ENCODE results near the gene GPR153.
"Not testable (repeated sequence)": the region's sequence is repeated elsewhere in the genome, so short reads cannot be mapped to it uniquely, and the experiment has no call there.

Gene GPR153

DNA sequence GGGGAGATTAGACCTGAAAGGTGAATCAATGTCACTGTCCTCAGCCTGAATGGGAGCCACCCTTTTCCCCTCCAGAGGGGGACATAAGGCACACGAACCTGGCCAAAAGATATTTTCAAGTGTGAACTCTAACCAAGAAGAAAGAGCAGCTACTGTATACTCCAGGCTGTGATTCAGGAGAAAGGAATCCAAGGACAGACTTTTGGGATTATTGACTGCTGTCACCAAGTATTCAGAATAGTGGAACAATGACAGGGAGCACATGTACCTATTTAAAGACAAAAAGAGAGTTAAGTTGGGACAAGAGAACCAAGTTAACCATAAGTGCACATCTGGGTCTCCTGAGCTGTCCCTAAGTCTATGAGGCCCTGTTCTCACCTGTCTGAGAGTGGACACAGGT is 27.5 kb downstream of the GPR153 start:
- no peak for DNase-seq (ENCODE audit: low spot score)

DNA sequence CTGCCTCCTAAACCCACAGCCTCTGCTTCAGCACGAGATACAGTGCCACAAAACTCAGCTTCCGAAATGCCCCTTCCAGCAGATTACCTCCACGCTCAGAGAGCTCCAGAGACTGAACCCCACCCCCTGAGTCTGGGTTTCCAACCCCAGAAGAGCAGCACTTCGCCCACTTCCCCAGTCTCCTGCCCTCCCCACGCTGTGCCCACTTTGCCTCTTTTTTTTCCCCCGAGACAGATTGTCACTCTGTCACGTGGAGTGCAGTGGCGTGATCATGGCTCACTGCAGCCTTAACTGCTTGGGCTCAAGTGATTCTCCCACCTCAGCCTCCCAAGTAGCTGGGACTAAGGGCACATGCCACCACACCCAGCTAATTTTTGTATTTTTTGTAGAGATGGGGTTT is 35.2 kb downstream of the GPR153 start:
- no peak for DNase-seq (ENCODE audit: low spot score)

DNA sequence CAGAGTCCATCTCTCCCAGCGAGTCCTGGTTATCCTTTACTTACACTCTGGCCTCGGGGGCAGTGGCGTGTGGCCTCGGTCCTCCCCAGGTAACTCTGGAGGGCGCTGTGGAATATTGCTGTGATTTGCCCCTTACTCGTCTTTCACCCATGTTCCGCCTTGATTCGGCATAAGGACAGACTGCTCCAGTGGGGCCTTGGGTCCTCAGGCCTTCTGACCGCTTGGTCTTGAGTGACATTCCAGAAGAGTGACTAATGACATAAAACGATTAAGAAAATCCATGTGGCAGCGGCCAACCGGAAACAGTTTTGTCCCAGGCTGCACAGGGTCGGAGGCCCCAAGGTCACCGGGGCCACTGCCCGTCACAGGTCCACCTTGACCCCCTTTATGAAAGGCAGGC is 36.2 kb downstream of the GPR153 start:
- no peak for DNase-seq (ENCODE audit: low spot score)

DNA sequence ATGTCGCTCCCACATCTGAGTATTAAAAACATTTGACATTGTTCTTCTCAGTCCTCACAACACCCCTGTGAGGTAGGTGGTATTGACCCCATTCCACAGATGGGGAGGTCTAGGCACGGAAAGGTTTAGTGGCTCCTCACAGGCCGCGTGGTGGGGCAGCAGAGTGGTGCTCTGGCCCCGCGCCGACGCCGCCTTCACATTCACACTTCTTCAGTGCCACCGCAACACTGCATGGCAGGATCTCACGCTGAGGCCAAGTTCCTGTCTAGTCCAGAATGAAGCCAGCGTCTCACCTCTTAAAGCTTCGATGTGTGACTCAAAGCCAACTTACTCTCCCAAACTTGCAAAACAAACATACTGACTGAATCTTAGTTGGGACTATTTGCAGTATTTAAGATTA is 37.3 kb downstream of the GPR153 start:
- DNase-seq (ENCODE audit: low spot score), result no peak

DNA sequence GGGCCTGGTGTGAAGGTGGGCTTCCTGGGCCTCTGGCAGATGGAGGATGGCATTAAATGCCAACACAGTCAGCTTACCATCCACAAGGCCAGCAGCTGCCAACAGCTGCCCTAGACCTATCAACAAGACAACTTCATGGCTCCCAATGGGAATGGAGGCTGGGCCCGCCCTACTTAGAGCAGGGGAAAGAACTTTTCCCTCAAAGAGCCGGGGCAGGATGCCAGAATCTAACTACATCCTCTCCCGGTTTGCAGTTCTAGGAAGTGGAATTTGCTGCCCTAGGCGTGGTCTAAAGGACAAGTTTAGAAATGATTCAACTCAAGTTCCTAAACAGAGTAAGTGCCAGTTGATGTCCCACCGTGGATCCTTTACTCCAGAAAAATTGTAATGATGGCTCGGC is 38.3 kb downstream of the GPR153 start:
- no peak for DNase-seq (ENCODE audit: low spot score)

DNA sequence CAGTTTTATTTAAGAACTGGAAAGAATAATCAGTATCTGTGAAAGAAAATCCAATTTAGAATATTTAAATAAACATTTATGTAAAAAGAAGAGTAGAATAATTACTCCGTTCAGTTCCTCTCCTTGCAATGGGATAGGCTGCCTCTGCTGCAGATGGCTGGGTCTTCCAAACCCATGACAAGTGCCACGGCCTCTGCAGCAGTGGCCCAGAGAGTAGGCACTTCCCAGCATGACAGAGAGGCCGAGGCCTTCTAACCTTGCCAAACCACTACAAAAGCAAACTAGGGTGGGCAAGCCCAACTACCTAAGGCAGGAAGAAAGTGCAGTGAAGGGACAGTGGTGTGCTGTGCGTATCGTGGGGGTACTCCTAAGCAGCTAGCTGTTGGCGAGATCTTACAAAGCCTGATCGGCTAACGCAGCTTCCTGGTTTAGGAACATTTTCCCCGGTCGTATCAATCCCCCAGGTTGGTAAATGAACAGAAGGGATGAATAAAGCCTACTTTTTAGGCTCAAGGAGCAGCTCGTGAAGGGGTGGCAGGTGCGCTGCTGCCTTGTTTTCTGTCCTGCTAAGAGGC is 39.6 kb downstream of the GPR153 start:
- DNase-seq (ENCODE audit: low spot score), result no peak

DNA sequence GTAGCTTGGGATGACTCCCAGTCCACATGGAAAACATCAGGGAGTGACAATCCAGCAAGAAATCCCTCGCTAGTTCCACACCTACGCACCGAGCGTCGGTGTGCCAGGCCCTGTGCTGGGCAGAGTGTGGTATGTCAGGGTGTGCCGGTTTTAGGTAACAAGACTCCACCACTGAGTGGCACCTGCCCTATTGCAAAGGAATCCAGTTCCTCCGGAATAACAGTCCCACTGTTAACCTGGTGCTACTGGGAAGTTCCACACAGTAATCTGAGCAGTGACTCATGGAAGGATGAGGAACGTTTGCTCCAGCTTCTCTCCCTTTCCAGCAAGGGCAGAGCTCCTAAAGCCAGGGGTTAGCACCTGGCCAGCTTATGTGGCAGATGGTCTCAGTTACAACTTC is 40.7 kb downstream of the GPR153 start:
- no peak for DNase-seq (ENCODE audit: low spot score)

DNA sequence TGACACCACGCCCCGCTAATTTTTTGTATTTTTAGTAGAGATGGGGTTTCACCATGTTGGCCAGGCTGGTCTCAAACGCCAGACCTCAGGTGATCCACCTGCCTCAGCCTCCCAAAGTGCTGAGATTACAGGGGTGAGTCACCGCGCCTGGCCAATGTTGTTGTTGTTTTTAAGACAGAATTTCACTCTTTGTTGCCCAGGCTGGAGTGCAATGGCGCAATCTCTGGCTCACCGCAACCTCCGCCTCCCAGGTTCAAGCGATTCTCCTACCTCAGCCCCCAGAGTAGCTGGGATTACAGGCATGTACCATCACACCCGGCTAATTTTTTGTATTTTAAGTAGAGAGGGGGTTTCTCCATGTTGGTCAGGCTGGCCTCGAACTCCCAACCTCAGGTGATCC is 41.3 kb downstream of the GPR153 start:
- not testable (repeated sequence) for DNase-seq (ENCODE audit: low spot score)

DNA sequence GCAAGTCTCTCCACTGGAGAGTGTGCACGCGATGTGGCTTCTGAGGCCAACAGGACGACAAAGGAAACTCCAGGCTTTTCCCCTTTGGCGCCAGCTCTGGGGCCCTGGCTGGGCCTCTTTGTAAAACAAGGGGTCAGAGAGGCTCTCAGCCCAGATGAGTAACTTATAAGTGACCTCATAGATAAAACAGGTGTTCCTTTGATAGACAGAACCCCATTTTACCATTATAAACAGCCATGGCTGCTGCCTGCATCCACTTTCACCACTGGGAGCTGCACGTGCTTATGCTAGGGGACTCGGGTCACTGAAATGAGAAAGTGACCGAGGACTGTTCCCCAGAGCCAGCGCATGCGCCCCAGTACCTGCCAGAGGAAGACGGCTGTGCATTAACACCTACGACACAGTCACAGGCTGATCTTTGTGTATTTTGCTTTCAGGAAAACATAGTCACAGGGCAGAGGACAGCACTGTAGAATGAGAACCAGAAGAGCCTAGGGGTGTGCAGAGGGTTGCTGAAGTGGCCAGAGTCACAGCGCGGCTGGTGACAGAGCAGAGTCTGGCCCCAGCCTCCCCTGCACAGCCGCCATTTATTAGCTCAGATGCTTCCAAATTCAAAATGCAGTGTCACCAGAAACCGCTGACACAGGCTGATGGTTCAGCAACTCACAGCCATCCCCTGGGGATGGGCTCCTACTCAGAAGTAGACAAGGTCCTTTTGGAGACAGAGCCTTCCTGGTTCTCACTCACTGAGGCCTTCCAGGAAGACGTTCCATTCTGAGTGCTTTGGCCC is 42.3 kb downstream of the GPR153 start:
- no peak for DNase-seq (ENCODE audit: low spot score)

DNA sequence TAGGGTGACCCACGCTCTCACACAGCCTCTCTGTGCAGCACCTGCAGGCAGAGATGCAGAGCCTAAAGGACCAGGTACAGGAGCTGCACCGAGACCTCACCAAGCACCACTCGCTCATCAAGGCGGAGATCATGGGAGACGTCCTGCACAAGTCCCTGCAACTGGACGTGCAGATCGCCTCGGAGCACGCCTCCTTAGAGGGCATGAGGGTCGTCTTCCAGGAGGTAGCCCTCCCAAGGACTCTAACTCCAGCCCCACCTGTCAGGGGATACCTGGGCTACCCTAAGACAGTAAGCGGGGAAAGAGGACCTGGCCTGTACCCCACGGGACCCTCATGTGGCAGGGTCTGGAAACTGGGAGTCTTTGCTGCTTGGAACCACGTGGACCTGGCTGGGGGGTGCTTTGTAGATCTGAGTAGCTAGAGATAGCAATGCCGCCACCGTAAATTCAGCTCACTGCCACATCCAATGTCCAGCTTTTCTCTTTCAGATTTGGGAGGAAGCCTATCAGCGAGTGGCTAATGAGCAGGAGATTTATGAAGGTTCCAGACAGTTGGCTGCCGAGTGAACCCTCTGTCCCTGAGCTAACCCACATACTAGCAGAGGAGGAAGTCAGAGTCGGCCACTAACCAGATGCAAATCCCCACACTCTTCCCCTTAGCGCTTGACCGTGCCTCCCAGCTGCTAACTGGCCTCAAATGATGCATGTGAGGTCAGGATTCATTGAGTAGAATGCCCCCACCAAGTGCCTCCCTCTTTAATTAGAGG is 48.5 kb downstream of the GPR153 start:
- DNase-seq (ENCODE audit: low spot score), result no peak

DNA sequence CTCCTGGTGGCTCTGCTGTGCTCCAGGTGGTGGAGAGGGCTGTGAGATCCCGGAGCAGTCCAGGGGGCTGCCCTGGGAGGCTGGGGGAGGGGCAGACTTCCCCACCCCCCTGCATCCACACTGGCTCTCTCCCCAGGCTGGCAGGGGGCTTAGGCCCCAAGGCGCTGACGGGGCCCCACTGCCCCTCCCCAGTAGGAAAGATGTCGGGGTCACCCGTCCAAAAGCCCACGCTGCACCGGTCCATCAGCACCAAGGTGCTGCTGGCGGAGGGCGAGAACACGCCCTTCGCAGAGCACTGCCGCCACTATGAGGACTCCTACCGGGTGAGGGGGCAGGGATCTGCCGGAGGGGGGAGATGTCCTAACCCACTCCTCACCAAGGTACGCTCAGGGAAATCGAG is 49.2 kb downstream of the GPR153 start:
- no peak for DNase-seq (ENCODE audit: low spot score)

DNA sequence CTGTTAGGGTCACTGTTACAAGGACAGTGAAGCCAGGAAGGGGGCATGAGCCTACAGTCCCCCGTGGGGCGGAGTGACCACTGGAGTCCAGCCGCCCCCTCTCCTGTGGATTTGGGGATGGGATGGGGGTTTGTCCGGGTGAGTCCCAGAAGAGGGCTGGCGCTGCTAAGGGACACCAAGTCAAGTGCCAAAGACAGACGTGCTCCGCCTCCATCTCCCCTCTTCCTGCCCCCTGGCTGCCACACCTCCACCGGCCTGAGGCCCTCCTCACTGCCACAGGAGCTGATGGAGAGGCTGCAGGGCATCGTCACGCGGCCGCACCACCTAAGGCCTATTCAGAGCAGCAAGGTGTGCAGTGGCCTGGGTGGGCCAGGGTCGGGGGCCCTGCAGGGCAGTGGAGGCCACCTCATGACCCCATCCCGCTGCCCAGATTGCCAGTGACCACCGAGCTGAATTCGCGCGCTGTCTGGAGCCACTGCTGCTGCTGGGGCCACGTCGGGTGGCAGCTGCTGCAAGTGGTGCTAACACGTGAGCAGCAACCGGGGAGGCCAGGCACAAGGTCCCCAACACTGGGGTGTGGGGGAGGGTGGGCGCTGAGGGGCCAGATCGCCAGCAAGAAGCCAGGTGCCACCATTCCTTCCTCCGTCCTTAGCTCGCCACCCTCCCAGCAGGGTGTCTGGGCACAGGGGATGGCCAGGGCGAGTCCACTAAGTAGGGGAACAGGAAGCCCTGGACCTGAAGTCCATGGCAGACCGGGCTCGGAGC is 50.1 kb downstream of the GPR153 start:
- no peak for DNase-seq (ENCODE audit: low spot score)

DNA sequence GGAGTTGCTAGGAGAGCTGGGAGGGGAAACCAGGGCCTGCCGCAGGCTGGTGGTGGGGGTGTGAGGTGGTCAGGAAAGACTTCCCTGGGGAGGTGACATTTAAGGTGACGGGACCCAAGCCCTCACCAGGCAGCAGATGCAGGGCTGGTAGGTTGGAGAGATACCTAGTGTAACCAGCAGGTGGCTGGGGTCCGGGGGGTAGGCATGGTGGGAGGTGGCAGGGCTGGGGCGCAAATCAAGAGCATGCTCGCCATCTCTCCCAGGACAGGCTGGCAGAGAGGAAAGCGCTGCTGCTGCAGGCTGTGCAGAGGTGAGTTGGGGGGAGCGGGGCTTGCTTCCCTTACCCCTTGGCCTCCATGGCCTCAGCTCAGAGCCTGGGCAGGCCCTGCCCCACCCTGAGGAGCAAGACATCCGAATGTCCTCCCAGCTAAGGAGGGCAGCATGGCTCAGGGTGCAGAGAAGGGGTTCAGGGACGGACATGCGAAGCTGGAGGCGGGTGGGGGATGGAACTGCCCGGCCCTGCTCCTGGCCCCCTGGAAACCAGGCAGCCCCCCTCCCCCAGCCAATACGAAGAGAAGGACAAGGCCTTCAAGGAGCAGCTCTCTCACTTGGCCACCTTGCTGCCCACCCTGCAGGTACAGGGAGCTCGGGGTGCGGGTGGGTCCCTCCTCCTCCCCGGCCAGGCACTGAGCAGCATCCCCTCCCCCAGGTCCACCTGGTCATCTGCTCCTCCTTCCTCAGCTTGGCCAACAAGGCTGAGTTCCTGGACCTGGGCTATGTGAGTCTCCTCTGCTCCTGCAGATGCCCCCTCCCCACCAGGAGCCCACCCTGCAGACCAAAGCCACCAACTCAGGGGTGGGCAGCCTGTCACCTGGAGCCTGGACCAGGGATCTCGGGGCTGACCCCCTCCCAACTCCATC is 51.0 kb downstream of the GPR153 start:
- no peak for DNase-seq (ENCODE audit: low spot score)

DNA sequence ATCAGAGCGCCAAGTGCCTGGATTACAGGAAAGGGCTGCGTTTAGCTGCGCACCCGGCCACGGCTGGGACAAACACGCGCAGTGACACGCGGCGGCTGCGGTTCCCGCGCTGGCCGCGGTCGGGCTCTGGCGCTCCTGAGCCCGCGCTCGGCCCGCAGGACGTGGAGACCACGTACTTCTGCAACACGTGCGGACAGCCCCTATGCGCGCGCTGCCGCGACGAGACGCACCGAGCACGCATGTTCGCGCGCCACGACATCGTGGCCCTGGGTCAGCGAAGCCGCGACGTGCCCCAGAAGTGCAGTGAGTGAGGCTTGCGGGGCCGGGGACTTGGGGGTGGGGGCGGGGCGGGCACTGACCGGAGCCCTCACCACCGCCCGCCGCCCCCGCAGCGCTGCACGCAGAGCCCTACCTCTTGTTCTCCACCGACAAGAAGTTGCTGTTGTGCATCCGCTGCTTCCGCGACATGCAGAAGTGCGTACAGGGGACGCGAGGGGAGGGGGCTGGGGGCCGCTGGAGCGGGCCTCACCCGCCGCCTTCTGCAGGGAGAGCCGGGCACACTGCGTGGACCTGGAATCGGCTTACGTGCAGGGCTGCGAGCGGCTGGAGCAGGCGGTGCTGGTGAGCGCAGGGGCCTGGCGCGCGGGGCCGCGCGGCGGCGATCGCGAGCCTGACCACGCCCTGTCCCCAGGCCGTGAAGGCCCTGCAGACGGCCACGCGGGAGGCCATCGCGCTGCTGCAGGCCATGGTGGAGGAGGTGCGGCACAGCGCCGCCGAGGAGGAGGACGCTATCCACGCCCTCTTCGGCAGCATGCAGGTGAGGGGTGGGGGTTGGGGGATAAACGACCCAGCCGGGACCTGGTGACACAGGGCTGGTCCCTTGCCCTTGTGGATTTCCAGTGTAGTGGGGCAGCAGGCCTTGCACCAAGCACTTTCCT is 51.9 kb downstream of the GPR153 start:
- peak; percentile 84 for DNase-seq (ENCODE audit: low spot score)

DNA sequence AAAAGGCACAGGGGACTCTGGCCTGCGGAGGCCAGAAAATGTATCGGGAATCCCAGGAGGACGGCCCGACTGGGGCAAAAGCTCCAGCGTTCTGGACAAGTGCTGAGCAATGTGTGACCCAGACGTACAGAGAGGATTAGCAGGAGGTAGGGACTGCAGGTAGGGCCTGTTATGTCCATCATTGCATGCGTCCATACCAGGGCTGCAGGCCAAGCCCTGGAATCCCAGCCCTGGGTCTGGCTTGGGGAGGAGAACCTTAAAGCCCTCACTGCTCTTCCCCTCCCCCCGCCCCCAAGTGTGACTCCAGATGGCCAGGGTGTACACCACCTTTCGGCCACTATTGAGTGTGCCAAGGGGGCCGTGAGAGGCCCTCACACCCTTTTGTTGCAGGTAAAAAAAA is 53.0 kb downstream of the GPR153 start:
- DNase-seq (ENCODE audit: low spot score), result no peak

DNA sequence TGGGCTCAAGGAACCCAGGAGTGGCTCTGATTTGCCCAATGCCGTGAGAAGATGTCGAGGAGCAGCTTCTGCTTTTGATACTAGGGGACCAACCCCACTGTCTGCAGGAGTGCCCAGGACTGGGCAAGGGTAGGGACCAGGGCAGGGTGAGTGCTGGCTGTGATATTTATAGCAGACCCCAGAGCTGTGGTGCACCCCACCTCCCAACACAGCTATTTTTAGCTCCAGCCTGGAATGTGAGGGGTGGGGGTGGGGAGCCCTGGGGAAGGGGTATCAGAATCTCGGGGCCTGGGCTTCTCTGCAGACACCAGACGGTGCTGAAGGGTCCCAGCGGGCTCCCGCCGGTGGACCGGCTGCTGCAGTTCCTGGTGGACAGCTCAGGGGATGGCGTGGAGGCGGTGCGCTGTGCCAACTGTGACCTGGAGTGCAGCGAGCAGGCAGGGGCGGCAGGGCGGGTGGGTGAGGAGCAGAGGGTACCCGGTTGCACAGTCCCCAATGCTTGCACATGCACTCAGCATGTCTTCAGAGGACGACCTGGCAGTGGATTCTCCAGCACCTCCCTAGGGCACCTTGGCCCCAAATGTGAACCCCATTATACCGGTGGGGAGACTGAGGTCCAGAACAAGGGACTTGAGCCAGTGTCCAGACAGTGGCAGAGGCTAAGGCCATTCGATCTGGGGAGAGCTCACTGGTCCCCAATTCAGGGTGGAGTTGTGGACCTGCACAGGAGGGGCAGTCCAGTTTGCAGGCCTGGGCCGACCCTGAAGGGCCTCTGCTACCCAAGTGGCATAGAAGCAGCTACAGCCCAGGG is 53.6 kb downstream of the GPR153 start:
- DNase-seq (ENCODE audit: low spot score), result no peak

DNA sequence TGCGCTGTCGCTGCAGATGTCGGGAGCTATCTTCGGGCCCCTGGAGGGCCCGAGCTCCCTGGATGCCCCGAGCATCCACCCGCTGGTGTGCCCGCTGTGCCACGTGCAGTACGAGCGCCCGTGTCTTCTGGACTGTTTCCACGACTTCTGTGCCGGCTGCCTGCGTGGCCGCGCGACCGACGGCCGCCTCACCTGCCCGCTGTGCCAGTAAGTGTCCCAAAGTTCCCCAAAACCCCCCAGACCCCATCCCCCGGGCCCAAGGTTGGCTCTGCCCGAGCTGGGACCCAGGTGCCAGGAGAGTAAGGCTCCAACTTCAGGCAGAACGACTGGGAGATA is 54.4 kb downstream of the GPR153 start:
- DNase-seq (ENCODE audit: low spot score), result no peak

DNA sequence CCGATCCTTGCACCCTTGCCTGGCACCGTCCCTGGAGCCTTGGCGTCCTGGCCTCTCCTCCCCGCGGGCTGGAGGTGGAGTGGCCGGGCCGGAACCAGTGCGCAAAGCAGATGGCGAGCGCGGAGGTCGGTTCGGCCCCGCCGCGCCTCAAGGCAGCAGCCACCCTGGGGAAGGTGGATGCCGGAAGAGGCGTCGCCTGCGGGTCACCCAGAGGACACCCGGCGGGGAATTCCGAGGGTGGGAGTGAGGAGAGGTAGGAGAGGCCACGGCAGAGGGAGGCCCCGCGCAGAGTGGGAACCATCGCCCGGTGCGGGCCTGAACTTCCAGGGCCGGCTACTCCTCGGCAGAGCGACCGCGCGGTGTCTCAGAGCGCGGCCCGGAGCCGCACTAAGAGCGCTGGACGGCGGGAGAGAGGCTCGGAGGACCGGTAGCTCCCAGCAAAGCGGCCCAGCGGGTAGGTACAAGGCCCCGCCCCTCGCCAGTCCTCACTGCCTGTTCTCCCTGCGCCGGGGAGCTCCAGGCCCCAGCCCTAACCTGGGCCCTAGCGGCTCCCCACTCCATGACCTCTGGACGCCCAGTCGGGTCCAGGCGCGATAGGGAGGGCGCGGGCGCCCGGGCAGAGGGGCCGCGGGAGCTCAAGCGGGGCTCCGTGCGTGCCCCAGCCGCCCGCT is 54.9 kb downstream of the GPR153 start, which contains the start of gene RNF207:
Gene RNF207 (plus strand): TSS at position 271 of the 671 bp plus-strand sequence. CDS start 417 bp downstream, outside the sequence.
- DNase-seq (ENCODE audit: low spot score), result peak; percentile 83

DNA sequence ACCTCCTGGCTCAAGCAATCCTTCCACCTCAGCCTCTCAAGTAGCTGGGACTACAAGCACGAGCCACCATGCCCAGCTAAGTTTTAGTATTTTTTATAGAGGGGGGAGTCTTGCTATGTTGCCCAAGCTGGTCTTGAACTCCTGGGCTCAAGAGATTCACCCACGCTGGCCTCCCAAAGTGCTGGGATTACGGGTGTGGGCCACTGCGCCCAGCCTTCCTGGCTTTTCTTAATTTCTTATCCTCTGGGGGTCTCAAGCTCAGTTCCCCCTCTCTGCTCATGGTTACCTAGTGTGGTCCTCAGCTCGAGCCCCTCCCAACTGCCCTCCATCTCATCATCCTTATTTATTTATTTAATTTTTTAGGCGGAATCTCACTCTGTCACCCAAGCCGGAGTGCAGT is 58.6 kb downstream of the GPR153 start:
- DNase-seq (ENCODE audit: low spot score), result no peak
